Upper lobe of left lung (tissue), 4 donors: ENCODE measurements around the gene NELFCD.
"Not testable (repeated sequence)": the region's sequence is repeated elsewhere in the genome, so short reads cannot be mapped to it uniquely, and the experiment has no call there.

Experiments used
- EP300 ChIP-seq, 4 donors: sonication (generic); formaldehyde crosslinking; IDR thresholded peaks; one replicate each; pipeline ENCODE4 v1.5.1; 2017; ENCODE audit warnings: antibody characterized with exemption in 4 of 4, control low read depth in 2 of 4
- POLR2A ChIP-seq, 4 donors: fragments of 450-650 bp; IDR thresholded peaks; one replicate each; pipeline ENCODE4 v1.5.1; 2016 to 2017; ENCODE audit warnings: antibody characterized with exemption in 4 of 4, mild to moderate bottlenecking in 2 of 4

DNA sequence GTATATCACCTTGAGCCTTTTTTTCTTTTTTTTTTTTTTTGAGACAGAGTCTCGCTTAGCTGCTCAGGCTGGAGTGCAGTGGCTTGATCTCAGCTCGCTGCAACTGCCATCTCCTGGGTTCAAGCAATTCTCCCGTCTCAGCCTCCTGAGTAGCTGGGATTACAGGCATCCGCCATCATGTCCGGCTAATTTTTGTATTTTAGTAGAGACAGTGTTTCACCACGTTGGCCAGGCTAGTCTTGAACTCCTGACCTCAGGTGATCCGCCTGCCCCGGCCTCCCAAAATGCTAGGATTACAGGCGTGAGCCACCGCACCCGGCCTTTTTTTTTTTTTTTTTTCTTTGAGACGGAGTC, 2.0 kb downstream of the NELFCD start:
- not testable (repeated sequence) for TF ChIP-seq EP300, POLR2A (IDR thresholded peaks at IDR 0.05)
